ENCODE measurements around the gene SLCO3A1. TPM values are rescaled to one million over a fixed set of nuclear protein-coding genes. Genes with fewer than 3 reads are reported as not detected.
"Not testable (repeated sequence)": the region's sequence is repeated elsewhere in the genome, so short reads cannot be mapped to it uniquely, and the experiment has no call there.

Gene SLCO3A1
- total RNA-seq, 1 experiment from 2014 or later: 5.1 TPM

- no peaks in the 10 kb centered on the region; the same call in 1 of the 2 replicates for H3K27me3 ChIP-seq (ENCODE audit: insufficient read depth, low read length)
- H3K9ac ChIP-seq (ENCODE audit: low read length): no peak overlapping the region
- ATAC-seq: peak; percentile 34; the same call in 1 of the 2 replicates
- no peaks in the 10 kb centered on the region for H3K79me2 ChIP-seq (ENCODE audit: insufficient read depth, low read length)
- intact Hi-C loops (cut with micrococcal nuclease): loop anchor here (5.0 kb wide), 1 partner anchor 108 kb away; no protein-coding TSS in a partner anchor
- no peaks in the 10 kb centered on the region for H4K20me1 ChIP-seq (ENCODE audit: insufficient read depth)
- no TSS peak for BruUV-seq (replicated peaks)
- H2AFZ ChIP-seq (ENCODE audit: low read depth, low read length, poor library complexity, severe bottlenecking): no peak overlapping the region
- ChIA-PET RAD21 (ENCODE audit: low non-redundant PET in 1 of 2, low total read pairs in 2 of 2, uncharacterized antibody in 2 of 2, unreplicated experiment in 2 of 2) (no interaction called here), POLR2A (no interaction called here), CTCF (no interaction called here)
- H3K9me3 ChIP-seq (ENCODE audit: control insufficient read depth in 1 of 2, insufficient read depth in 1 of 2, low read depth in 1 of 2, low read length in 2 of 2): no peaks in the 10 kb centered on the region
- no peak for DNase-seq (ENCODE audit: low read depth, low spot score)
- no peaks in the 10 kb centered on the region for H3K36me3 ChIP-seq (ENCODE audit: control insufficient read depth in 1 of 2, insufficient read depth in 2 of 2, low read length in 2 of 2)
- H3K4me3 ChIP-seq (replicated peaks in 1 of 2; ENCODE audit: low read depth in 1 of 2, low read length in 2 of 2): no peak overlapping the region
- no peaks in the 10 kb centered on the region for H3K9me2 ChIP-seq (ENCODE audit: insufficient read depth)
- H3K4me1 ChIP-seq (ENCODE audit: control insufficient read depth in 1 of 2, insufficient read depth in 2 of 2, low read length in 2 of 2): no peaks in the 10 kb centered on the region
- H3K4me2 ChIP-seq (ENCODE audit: low read length): no peak overlapping the region
- 0 out of 6 replicates have a peak, but pooled peaks of 1 of the 3 experiments have one; percentile 16 for TF ChIP-seq CTCF (IDR thresholded peaks at IDR 0.05 in 2 of 3, conservative IDR thresholded peaks at IDR 0.05 in 1 of 3; ENCODE audit: borderline replicate concordance in 1 of 3, insufficient read depth in 1 of 3, low read depth in 2 of 3, low read length in 2 of 3)
- peak; percentile 39 for TF ChIP-seq RAD21 (IDR thresholded peaks at IDR 0.05; ENCODE audit: low read depth)
- no peak for TF ChIP-seq SP1 (IDR thresholded peaks at IDR 0.05; ENCODE audit: low read depth)
- no peak overlapping the region for H3K27ac ChIP-seq (ENCODE audit: low read depth, low read length)
Observed at GRCh38 chr15:92205255-92205739, 351.8 kb downstream of the SLCO3A1 start.

- DNase-seq (ENCODE audit: low read depth, low spot score); H3K27me3 ChIP-seq (ENCODE audit: insufficient read depth, low read length); H3K4me3 ChIP-seq (replicated peaks in 1 of 2; ENCODE audit: low read depth in 1 of 2, low read length in 2 of 2); H3K9me3 ChIP-seq (ENCODE audit: control insufficient read depth in 1 of 2, insufficient read depth in 1 of 2, low read depth in 1 of 2, low read length in 2 of 2); CTCF ChIA-PET; H3K4me2 ChIP-seq (ENCODE audit: low read length); H3K9me2 ChIP-seq (ENCODE audit: insufficient read depth); ATAC-seq; H3K79me2 ChIP-seq (ENCODE audit: insufficient read depth, low read length); H4K20me1 ChIP-seq (ENCODE audit: insufficient read depth); H3K36me3 ChIP-seq (ENCODE audit: control insufficient read depth in 1 of 2, insufficient read depth in 2 of 2, low read length in 2 of 2); BruUV-seq (replicated peaks); H2AFZ ChIP-seq (ENCODE audit: low read depth, low read length, poor library complexity, severe bottlenecking); H3K27ac ChIP-seq (ENCODE audit: low read depth, low read length); POLR2A ChIA-PET; H3K9ac ChIP-seq (ENCODE audit: low read length); H3K4me1 ChIP-seq (ENCODE audit: control insufficient read depth in 1 of 2, insufficient read depth in 2 of 2, low read length in 2 of 2); RAD21 ChIA-PET (ENCODE audit: low non-redundant PET in 1 of 2, low total read pairs in 2 of 2, uncharacterized antibody in 2 of 2, unreplicated experiment in 2 of 2): not testable (repeated sequence)
- intact Hi-C loops (cut with micrococcal nuclease): loop anchor here (5.0 kb wide), 1 partner anchor 110 kb away; no protein-coding TSS in a partner anchor
Observed at GRCh38 chr15:92207601-92208000, 354.1 kb downstream of the SLCO3A1 start.

Data from HCT116 (cell line).